NCI-H1930 (cell line): ENCODE data around the gene AGBL1.

Source experiments
- DNase-seq, 2 experiments: peaks; one replicate each; lab custom pipeline; 2025; lab: John Stamatoyannopoulos, UW

The AGBL1 gene

GRCh38 chr15:86163816-86164215 lies 84.1 kb downstream of the AGBL1 start:
- DNase-seq = no peak

- no peak for DNase-seq
Measured at GRCh38 chr15:86164232-86164898, 84.7 kb downstream of the AGBL1 start.

- no peak for DNase-seq
Measured at GRCh38 chr15:86165265-86166211, 85.9 kb downstream of the AGBL1 start.

- DNase-seq = no peak
Measured at GRCh38 chr15:86167841-86168240, 88.2 kb downstream of the AGBL1 start.

GRCh38 chr15:86178845-86179244 lies 99.2 kb downstream of the AGBL1 start:
- DNase-seq = no peak

GRCh38 chr15:86183596-86184491 lies 104.2 kb downstream of the AGBL1 start:
- DNase-seq = no peak

- DNase-seq = no peak
Measured at GRCh38 chr15:86193716-86194380, 114.2 kb downstream of the AGBL1 start.

GRCh38 chr15:86197770-86198169 lies 118.1 kb downstream of the AGBL1 start:
- no peak for DNase-seq

GRCh38 chr15:86199467-86200145 lies 119.9 kb downstream of the AGBL1 start:
- no peak for DNase-seq

- no peak for DNase-seq
Measured at GRCh38 chr15:86201313-86202008, 121.8 kb downstream of the AGBL1 start.

- DNase-seq = no peak
Measured at GRCh38 chr15:86203462-86203861, 123.8 kb downstream of the AGBL1 start.

GRCh38 chr15:86205096-86205495 lies 125.4 kb downstream of the AGBL1 start:
- DNase-seq = no peak

GRCh38 chr15:86213420-86213819 lies 133.7 kb downstream of the AGBL1 start:
- DNase-seq = no peak

GRCh38 chr15:86213888-86214287 lies 134.2 kb downstream of the AGBL1 start:
- DNase-seq = no peak

GRCh38 chr15:86221119-86221518 lies 141.4 kb downstream of the AGBL1 start:
- no peak for DNase-seq

GRCh38 chr15:86229306-86229705 lies 149.6 kb downstream of the AGBL1 start:
- no peak for DNase-seq

- DNase-seq = no peak
Measured at GRCh38 chr15:86229936-86230335, 150.3 kb downstream of the AGBL1 start.

- DNase-seq = peak in 1 of 2 experiments; percentile 14
Measured at GRCh38 chr15:86231864-86232721, 152.4 kb downstream of the AGBL1 start.

GRCh38 chr15:86235667-86236066 lies 156.0 kb downstream of the AGBL1 start:
- DNase-seq = no peak
